ENCODE measurements around the gene SLX4.

Gene SLX4

DNA sequence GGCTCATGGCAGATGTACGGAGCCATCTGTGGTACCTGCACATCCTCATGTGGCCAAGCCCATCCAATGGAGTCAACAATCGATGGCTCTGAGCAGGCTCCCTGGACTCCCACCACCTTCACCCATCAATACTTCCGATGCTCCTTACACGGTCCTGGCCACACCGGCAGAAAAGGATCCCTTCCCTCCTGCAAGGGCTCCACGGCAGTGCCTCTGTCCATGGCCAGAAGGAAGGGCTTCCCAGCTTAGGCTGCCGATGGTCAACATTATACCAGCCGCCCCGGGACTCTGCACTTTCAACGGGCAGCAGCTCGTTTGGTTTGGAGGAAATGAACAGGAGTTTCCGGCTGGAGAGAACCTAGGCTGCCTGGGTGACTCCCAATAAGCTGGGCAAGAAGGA lies 13.2 kb downstream of the SLX4 start:
- no peak for DNase-seq (ENCODE audit: low read depth)

DNA sequence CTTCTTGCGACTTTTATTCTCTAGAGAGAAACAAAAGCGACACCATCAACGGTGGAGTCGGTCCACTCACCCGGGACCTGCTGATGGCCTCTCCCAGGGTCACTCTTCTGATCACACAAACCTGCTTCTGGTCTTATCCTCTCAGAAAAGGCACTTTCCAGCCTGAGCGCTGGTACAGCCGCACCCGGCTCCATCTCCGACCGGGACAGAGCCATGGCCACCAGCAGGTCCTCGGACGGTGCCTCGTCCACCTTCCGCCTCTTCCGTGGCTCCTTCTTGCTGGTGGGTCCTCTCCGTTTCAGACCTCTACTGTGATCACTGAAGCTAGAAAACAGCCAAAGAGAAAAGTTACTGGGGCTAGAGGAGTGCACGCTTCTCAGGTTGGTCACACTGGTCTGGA lies 13.7 kb downstream of the SLX4 start:
- DNase-seq (ENCODE audit: low read depth): no peak

DNA sequence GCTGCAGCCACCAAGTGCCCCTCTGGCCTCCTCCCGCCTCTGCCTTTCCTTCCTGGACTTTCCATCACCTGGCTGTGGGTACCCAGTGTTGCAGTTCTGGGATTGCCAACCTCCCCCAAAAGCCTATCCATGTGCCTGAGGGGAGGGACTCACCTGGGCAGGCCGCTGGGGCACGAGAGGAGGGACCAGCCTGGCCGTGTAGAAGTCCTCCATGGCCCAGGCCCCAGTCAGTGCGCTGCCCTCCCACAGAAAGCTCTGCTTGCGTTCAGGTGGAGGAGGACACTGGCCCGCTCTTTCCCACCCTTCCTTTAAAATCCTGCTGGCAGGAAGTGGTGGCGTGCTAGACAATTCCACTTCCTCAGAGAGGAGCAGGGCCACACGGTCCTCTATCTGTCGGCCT lies 14.2 kb downstream of the SLX4 start:
- DNase-seq (ENCODE audit: low read depth): no peak

DNA sequence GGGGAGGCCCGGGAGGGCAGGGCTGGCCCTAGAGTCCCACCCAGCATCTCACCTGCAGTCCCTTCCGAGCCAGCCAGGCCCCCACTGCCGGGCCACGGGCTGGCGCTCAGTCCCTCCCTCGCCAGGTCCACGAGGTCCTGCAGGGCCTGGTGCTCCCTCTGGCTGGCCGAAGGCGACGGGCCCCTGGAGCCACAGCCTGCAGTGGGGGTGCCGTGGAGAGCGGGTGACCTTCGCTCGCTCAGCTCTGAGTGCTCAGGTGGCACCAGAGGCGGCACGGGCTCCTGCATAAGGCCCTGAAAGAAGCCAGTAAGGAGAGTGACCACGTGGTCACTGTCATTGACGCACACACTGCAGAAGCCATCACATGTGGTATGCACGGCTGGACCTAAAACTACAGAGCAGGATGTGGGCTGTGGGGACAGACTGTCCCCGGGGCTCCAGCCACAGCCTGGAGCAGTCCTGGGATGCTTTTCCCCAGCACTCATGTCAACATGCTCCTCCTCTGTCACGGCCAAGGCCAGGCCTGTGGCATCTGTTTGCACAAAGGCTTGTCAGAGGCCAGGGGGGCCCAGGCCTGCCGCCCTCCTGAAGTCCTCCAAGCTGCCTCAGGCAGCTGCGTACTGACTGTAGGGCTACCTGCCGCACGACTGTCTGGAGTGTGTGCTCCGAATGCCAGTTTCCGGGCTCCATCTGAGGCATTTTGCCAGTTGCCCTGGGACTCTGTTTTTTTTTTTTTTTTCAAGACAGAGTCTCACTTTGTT lies 15.1 kb downstream of the SLX4 start:
- no peak for DNase-seq (ENCODE audit: low read depth)

DNA sequence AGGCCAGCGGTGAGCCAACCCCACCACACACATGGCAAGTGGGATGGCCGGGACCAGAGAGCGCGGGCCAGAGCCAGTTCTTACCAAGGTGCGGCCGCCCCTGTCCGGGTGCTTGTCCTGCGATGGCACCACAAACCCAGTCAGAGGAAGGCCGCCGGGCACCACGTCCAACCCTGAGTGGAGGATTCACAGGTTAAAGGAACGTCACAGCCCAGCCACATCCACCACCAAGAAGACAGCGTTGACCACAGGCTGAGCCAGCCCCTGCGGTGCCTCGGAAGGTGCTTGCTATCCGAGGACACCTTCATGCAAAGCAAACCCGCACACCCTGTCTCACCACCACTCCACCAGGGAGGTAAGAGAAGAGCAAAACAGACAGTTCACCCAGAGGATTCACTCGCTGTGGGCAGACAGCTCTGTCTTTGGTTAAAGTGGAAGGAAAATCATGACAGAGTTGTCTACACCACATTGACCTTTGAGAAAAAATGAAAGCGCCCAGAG lies 15.8 kb downstream of the SLX4 start:
- no peak for DNase-seq (ENCODE audit: low read depth)

DNA sequence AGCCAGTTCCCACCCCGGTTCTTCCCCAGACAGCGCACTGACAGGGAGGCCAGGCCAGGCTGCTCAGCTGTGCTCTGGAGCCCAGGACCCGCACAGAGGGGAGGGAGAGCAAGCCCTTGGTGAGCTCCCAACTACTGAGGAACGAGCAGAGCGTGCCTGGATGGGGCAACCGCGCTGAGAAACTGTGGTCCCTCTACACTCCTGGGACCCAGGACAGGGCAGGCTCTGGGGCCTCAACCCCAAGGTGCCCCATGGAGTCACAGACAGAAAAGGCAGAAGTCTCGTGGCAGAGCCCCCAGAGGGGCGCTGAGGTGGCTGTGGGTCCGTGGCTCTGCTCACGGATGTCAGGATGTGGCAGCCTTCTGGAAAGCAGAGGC lies 16.3 kb downstream of the SLX4 start:
- no peak for DNase-seq (ENCODE audit: low read depth)

DNA sequence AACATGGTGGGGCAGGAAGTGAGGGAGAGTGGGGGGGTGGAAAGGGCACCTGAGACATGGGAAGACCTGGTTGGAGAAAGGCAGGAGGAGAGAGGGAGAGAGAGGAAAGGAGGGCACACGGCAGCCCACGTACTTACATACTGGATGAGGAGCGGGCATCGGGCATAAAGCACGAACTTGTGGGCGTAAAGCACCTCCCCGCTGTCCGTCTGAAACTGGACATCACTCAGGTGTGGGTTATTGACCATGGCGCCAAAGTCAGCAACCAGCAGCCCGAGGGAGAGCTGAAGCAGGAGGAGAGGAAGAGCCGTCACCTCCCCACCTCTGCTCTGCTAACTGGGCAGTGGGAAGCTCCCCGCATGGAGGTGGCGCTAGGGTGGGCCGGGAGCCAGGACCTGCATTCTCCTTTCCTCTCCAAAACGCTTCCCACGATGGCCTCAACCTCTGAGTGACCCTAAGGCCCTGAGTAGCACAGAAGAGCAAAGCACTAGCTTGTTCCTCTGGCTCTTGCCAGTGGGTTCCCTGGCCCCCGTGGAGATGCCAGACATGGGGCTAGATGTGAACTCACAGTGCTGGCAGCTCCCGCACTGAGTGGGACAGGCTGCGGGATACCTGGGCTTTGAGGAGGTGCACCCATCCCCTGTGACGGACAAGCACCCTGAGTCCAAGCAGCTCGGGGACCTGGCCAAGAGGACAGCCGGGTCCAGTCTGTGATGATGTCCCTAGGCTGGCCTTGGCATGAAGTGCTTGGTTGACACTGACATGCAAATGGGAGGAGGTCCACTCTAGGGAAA lies 16.9 kb downstream of the SLX4 start:
- no peak for DNase-seq (ENCODE audit: low read depth)

DNA sequence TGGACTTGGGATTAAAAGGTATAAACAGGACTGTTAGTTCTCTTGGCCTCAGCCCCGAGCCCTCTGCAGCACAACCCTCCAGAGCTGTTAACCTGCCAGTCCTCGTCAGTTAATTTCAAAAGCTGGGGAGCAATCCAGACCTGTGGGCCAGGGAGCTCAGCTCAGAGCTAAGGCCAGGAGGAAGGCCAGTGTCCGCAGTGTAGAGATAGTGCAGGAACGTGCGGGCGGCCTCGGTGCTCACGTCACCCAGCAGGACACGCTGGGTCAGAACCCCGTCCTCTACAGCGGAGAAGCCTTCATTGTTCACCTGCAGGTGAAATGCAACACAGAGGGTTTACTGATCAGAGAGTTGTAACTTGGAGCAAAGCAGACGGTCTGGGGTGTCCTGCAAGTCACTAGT lies 18.8 kb downstream of the SLX4 start:
- no peak for DNase-seq (ENCODE audit: low read depth)

DNA sequence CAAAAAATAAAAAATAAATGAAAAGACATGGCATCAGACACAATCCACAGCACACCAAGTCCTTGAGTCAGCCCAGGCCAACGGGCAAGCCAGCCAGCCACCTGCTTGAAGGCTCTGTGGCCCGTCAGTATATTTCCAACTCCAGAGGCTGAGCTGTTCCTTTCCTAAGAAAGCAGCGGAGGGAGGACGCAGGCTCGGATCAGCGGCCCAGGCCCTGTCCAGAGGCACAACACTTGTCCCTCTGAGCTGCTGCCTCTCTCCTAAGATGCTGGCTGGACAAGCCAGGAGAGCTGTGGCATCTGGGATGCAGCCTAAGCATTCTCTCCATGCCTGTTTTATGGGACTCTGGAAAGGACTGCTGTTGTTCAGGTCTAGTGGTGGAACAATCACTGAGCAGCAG lies 19.4 kb downstream of the SLX4 start:
- DNase-seq (ENCODE audit: low read depth): no peak

DNA sequence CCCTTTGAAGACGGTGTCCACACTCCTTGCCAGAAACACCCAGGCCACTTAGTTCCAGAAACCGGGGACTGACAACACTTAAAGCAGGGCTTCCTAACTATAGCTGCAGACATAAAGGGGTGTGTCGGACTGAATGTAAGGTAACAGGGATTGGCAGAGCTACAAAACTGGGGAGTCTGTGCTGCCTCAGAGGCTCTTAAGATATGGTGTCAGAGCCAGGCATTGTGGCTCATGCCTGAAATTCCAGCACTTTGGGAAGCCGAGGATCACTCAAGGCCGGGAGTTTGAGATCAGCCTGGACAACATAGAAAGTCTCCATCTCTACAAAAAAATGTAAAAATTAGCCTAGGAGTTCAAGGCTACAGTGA lies 20.0 kb downstream of the SLX4 start:
- no peak for DNase-seq (ENCODE audit: low read depth)

DNA sequence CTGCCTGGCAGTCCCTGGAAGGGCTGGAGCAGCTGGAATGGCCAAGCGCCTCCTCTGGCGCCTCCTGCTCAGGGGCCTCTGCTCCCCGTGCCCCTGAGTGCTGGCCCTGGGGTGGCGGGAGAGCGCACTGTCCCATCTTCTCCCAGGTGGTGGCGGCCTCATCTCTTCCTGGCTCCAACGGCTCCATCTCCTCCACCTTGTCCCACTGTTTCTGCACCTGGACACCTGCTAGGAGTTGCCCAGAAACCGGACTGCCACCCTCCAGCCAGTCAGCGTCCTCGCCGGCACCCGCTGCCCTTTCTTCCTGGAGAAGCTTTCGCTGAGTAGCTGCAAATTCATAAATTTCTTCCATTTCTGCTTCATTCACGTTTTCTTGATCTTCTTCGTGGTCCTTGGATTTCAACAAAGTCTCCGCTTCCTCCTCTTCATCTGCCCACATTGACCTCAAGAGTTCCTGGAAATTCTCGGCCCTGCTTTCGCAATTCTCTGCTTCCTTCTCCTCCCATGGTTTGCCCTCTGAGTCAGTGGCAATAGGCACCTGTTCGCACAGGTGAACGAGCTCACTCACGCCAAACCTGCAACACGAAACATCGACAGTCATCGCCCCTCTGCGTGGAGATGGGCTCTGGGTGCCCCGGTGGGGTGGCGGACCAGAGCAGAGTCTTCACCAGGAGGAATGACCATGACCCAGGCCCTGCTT lies 20.5 kb downstream of the SLX4 start:
- no peak for DNase-seq (ENCODE audit: low read depth)

DNA sequence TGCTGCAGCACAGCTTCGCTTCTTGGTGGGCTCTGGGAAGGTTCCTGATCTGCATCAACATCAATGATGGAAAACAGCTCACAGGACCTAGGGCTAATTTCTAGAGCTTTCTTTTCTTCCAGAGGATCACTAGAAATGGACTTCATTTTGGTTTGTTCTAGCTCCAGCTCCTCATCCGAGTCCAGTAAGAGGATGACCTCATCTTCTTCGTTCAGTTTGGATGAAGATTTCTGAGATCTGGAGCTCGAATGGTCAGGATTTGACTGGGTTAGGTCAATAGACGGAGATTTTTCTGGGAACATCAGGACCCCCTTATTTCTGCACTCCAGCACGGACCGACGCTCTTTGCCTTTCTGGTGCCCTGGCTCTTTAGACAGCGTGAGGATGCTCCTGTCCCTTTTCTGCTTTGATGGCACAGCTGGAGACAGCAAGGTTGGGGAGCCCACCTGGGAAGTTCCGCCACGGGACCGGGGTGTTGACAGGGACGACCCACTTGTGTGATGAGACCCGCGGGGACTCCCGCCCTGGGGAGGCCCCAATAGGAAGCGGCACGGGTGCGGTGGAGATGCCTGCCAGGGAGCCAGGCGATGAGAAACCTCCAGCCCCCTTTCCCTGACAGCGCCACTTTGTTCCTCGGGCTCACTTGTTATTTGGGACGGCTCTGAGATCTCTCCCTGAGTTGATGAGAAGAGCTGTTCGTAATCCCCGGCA lies 21.3 kb downstream of the SLX4 start:
- no peak for DNase-seq (ENCODE audit: low read depth)

DNA sequence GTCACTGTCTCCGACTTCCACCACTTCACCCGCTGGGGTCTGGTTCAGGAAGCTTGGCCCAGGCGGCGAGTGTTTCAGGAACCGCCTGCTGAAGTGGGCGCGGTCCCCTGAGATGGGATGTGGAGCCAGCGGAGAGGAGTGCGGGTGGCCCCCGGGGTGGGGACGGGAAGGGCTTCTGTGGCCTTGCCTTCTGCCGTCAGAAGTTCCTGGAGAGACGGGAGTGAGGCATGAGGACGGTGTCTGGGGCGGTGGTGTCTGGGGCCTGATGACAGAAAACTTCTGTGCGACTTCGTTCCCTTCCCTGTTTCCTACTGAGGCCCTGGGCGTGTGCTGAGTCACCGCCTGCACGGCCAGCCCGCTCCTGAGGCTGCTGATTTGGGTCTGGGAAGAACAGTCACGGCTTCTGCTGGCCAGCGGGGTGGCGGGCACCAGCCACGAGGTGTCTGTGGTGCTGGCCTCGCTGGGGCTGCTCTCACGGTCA lies 21.9 kb downstream of the SLX4 start:
- no peak for DNase-seq (ENCODE audit: low read depth)

DNA sequence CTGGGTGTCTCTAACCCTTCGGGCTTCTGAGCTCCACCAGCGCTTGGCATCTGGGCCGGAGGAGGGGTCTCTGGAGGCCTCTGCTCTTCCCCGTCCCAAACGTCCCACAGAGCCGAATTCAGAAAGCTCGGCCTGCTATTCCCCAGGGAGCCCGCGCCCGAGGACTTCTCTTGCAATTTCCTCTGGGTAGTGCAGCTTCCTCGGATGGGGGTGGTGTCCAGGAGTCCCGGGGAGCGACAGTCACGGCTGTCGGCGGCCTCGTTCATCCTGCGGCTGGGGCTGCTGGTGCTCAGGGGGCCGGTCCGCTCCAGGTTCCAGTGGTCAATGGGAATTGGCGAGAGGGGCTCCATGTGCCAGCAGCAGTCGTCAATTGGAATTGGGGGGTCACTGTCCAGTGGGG lies 22.4 kb downstream of the SLX4 start:
- no peak for DNase-seq (ENCODE audit: low read depth)

DNA sequence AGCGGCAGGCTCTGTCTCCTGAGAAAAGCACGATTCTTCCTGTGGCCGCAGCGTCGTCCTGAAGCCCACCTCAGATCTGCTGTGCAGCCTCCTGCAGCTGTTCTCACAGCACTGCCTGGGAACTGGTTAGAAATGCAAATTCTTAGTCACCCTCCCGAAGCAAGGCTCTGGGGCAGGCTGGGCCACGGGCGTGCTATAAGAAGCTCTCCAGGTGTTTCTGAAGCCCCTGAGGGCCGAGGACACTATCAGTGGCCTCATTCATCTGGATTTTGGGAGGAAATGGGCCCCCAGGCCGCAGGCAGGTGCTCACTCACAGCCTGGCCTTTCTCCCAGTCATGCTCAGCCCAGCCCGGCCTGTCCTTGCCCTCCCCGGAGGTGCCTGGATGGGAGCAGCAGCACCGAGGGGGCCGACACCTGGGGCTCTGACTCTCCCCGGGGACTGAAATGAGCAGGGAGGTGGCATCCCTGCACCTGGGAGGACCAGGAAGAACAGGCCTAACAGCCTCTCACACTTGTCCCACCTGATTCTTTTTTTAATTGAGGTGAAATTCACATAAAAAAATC lies 23.8 kb downstream of the SLX4 start:
- DNase-seq (ENCODE audit: low read depth): no peak

DNA sequence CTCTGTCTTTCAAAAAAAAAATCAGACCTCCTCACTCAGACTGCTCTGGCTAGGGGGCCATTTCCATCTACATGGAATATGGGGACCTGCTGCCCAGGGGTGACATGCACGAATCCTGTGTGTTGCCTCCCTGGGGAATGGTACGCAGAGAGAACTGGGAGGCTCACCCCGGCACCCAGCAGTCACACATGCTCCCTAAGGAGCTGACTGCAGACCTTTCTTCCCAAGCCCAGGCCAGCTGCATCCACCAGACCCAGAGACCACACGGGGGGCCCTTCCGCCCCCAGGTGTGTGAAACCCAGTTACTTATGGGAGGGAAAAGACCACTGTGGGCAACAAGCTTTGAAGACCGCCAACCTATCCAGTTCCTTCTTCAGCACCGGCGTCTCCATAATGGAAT lies 27.0 kb downstream of the SLX4 start:
- no peak for DNase-seq (ENCODE audit: low read depth)

DNA sequence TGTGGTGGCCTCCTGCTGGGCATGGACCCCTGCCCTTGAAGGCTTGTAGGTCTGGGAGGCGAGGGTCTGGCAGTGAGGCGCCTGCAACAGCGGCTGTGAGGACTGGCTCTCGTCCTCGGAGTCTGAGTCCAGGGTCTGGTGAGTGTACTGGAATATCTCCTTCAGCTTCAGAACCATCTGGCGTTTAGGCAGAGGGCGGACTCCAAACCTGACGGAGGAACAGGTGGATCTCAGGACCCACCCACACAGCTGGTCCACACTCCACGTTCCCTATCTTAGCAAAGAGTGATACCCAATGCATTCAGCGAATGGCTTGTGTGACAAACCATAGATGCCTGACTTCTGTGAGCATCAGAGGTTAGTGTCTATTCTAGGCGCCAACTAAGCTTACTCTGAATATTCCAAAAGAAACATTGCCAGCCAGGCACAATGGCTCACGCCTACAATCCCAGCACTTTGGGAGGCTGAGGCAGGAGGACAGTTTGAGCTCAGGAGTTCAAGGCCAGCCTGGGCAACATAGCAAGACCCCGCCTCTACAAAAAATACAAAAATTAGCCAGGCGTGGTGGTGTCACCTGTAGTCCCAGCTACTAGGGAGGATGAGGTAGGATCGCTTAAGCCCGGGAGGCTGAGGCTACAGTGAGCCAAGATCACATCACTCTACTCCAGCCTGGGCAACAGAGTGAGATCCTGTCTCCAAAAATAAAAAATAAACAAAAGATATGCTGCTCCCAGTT lies 27.9 kb downstream of the SLX4 start:
- no peak for DNase-seq (ENCODE audit: low read depth)

DNA sequence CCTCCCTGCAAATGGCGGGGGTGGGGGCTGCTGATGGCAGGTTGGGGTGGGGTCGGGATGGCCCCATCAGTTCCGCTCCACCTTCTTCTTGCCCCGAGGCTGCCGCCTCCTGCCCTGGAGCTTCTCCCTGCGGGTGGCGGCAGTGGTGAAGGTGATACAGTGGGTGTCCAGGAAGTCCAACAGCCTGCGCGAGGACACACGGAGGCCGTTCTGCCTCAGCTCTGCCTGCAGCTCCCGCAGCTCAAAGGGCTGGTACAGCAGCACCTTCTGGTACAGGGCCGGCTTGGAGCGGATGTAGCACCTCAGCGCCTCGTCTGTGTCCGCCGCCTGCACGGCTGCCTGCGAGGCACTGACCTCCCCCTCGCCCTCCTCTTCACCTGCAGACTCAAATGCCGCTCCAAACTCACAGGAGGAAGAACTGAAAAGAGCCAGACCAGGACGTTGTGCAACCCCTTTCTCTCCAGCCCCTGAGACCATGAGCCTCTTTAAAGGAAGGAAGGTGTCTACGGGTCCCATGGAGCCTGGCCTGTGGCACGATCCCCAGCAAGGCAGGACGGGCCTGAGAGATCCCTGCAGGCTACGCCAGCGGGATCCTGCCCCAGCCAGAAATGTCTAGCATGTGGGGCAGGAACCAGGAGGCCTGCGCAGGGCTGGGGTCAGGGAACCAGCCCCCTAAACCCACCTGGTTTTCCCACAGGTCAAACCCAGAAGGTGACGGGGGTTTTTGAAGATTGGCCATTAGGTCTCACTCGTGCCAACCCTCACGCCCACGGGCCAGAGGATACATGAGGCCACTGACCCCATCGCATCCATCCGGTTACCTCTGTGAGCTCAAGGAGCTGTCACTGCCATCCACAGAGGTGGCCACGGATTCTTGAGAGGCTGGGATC lies 28.9 kb downstream of the SLX4 start:
- no peak for DNase-seq (ENCODE audit: low read depth)

DNA sequence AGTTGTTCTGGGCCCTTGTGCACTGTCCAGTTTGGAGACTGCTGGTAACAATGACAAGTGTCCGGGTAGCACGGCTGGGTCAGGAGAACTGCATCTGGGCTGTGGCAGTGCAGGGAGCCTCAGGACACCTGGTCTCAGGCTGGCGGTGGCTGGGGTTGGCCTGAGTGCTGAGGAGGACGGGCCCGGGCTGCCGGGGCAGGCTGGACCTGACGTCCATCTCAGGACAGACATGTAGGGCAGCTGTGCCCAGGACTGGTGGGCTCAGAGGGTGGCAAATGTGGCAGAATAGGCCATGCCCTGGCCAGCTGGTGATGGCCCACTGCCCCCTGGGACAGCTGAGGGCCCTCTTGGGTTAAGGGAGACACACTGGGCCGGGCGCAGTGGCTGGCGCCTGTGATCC lies 30.0 kb downstream of the SLX4 start:
- no peak for DNase-seq (ENCODE audit: low read depth)

DNA sequence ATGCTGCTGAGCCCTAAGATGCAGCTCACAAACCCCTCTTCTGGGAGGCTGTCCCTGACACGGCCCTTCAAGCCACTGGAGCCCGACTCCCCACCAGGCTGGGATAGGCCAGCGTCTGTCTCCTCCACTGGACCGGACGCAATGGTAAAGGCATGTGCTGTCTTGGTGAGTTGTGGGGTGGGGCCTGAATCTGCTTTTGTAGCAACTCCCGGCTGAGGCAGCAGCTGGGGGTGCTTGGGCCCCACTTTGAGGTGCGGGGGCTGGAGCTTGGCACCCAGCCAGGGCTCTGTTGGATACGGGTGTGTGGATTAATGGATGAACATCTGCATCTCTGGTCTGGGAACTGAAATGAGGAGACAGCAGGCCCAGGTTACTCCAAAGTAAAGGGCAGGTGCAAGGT lies 30.7 kb downstream of the SLX4 start:
- no peak for DNase-seq (ENCODE audit: low read depth)

All from stimulated activated CD8-positive, alpha-beta memory T cell treated with anti-CD3 and anti-CD28 coated beads, Interleukin-12 subunit alpha, Interleukin-12 subunit beta, amount 100 ng/mL, for 4 hours (primary cell).